IPS-11a (cell line): ENCODE results near the gene MAGIX.

Source experiments
- H3K4me3 ChIP-seq: one replicate; pipeline ENCODE4 v1.5.1; 2013; ENCODE audit warnings: low read depth, low read length, control low read depth

Gene MAGIX

DNA sequence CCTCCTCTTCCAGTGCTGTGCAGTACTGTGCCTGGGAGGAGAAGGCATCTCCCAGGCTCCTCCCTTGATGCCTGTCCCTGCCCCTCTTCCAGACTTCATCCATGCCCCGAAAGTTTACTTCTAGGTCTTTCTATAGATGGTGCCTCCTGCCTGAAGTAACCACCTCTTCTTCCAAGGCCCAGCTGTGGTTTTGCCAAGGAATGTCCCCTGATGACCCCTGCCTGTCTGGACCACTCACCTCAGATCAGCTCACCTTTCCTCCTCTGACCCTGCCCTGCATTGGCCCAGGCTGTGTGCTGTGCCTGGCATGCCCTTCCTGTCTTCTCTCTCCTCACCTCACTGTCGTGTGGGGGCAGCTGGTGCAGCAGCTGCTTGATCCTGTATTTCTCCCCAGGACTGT, 16.8 kb downstream of the MAGIX start:
- no peak overlapping the region for H3K4me3 ChIP-seq

DNA sequence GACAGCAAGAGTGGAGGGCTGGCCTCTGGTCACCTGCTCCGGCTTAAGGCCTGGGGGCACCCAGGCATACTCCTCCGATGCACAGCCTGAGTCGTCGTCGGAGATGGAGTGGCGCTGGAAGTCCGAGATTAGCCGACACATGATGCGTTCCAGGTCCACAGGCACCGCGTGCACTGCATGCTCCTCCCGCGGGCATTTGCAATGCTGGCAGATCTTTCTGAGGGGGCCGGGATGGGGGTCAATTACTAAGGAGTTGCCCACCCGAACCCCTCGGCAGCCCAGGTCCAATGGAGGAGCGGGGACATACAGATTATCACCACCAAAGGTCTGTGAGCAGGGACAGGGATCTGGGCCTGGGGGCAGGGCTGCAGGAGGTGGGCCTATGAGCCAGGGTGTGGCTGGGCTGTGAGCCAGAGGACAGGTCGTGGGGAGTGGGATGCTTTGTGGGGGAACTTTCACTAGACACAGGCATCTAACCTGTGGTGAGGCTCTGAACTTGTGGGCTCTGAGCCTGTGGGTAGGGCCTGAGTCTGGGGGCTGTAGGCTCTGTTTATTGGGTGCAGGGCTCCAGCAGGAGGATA, 21.2 kb downstream of the MAGIX start:
- H3K4me3 ChIP-seq, result no peak overlapping the region

DNA sequence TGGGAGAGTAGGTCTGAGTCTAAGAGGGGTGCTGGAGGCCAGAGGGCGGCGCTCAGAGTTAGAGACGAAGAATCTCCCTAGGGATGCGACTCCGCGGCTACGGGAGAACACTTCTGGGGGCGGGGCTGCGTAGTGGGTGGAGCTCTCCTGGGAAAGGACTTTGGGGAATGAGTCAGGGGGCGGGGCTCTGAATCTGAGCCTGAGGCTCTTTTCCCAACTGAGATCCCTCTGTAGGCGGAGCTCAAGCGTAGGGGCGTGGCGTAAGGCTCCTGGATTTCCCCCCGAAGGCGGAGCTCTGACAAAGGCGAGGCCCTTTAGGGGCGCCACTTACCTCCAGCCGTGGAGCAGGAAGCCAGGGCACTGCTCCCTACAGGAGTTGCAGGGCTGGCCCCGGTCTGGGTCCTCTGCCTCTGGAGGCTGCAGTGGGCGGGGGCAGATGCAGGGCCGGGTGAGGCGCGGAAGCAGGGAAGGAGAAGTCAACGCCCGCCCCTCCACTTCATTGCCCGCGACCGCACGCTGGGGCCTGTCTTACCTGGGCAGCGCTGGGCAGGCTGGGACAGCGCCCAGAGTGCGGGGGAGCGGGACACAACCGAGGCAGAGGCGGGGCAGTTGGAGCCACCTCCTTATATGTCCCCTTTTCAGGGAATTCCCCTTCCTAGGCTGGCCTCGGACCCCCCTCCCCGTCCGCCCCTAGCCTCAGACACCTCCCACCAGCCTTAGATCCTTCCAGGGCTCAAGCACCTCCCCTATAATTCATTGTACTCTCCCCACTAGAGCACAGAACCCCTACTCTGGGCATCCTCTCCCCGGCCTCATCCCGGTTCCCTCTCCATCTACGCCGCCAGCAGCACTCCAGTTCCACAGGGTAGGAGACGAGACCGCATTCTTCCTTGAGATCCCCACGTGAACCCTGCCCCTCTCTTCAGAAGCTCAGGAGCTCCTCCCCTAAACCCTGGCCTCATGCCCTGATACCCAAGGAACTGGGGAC, 22.0 kb downstream of the MAGIX start:
- H3K4me3 ChIP-seq, result peak overlapping the region; percentile 17

DNA sequence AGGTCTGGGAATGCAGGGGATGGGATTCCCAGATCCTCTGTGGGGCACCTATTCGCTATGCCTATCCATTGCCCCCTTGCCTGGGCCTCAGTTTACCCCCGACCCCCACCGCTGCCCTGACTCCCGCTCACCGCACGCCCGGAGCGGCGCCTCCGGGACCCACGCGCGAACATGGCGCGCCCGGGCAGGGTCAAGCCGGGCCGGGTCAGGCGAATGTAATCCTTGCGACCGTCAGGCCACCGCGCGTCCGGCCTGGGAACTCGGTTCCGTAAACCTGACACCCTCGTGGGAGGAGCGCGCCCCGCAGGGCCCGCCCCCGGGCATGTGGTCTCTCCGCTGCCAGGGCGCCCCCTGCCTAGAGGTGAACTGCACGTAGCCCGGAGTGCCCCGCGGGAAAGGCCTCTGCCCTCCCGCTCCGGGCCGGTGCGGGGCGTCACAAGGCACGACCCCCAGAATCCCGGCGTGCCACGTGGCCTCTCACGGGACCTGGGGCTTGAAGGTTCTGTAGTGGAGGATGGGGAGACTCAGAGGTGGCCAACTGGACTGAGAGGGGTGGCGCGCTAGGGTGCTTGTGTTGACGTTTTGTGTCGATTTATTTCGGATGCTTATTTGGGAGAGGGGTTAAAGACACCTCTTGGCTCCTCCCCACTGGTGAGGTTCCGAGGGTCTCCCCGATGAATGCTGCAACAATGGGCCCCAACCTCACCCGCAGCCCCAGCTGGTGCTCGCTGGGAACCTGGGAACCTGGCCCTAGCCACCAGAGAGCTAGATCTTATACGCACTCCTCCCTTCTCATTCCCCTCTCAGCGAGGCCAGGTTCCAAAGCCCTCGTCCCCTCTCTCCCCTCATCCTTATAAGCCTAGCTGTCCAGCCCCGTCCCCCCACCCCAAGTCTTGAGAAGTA, 23.8 kb downstream of the MAGIX start, which contains the start of gene PRICKLE3:
Gene PRICKLE3 (minus strand): TSS at position 249 of the 903 bp plus-strand sequence. CDS start 76 bp downstream, at position 173.
- peak within 1 kb of the TSS; percentile 45 for H3K4me3 ChIP-seq

DNA sequence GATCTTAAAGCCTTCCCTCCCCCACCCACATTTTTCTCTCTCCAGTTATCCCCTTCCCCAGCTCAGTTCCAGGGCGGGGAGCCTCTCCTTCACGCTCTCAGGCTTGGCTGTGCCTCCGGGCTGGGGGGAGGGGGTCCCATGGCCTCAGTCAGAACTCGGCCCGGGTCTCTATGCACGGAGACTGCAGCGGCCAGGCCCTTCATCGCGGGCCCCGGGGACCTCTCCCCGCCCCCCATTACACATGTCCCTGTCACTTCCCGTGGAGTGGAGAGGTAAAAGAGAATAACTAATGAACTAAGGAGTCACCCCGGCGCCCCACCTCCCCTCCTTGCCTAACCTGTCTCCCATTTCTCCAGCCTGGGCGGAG, 24.5 kb downstream of the MAGIX start:
- no peak overlapping the region for H3K4me3 ChIP-seq

DNA sequence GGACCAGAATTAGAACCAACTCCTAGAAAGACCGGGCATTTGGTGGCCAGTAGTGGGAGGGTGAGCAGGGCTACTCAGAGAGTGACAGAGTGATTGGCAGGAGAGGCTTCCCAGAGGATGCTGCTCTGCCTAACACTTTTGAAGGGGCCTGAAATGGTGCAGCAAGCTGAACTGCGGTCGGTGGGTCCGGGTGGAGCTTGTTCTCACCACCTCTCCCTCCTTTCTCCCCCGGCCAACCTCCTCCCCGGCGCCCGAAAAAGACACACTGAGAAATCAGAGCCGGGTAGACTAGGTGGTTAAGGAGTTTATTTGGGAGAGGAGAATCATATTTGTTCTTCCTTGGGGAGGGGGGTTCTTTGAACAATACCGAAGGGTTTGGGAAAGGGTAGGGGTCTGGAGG, 25.0 kb downstream of the MAGIX start:
- H3K4me3 ChIP-seq, result no peak overlapping the region

DNA sequence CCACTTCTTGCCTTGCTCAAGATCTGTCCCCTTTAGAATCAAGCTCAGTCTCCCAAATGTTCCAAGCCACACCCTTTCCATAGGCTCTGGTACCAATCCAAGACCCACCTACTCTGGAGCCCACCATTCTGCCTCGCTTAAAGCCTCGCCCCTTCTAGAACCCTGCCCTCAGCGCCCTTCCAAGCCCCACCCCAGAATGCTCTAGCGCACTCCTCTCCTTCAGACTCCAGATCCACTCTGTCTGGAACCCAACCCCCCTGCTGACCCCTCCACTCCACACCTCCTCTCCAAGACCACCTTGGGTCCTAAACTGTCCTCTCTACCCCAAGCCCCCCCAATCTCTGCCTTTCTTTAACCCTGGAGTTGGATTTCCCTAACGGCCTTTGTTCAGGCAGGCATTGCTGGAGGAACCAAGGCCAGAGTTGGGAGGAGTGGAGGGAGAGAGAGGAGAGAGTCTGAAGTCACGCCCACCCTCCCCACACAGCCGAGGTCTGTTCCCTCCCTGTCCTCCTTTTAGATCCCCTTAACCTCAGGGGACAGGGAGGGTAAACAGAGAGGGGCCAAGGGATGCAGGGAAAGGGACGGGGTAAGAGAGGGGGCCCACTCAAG, 26.0 kb downstream of the MAGIX start:
- H3K4me3 ChIP-seq, result no peak overlapping the region

DNA sequence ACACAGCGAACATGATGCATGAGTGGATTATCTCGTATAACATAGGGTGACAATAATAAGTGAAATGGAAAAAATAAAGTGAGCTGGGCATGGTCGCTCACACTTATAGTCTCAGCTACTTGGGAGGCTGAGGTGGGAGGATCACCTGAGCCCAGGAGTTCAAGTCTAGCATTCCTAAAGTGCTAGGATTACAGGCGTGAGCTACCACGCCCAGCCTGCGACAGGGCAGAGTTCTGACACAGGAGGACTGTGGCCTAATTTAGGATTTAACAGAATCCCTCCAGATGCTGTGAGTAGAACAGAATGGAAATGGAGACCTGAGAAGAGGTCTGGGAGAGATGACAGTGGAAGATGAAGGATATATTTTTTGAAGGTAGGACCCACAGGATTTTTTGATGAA, 27.0 kb downstream of the MAGIX start:
- H3K4me3 ChIP-seq, result no peak overlapping the region

DNA sequence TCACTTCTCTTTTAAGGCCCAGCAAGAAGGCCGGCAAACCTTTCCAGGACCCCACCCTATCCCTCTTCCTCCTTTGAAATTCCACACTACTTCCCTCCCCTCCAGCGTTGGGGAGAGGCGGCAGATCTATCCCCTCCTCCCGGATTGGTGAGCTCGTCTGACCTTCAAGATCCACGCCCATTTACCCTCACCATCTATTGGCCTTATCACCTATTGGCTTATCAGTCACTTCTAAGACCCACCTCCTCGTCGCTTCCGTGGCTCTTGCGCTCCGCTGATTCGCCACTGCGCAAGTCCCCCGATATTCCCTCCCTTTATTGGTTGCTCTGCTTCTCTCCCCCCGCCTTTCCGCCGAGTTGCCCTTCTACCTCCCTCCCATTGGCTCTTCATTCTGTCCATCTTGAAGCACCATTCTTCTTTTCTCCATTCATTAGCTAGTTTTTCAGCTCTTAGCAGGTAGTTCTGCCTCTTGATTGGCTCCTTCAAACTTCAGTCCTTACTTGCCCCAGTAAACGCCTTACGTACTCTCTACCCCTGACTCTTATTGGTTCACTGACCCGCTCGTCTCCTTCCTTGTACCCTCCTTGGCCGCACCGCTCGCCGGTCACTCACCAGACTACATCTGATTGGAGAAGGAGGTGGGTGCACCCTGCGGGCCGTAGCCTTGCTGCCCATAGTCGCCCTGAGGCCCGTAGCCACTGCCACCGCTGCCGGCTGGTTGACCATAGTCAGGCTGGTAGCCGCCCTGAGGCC, 28.4 kb downstream of the MAGIX start:
- peak overlapping the region; percentile 54 for H3K4me3 ChIP-seq

DNA sequence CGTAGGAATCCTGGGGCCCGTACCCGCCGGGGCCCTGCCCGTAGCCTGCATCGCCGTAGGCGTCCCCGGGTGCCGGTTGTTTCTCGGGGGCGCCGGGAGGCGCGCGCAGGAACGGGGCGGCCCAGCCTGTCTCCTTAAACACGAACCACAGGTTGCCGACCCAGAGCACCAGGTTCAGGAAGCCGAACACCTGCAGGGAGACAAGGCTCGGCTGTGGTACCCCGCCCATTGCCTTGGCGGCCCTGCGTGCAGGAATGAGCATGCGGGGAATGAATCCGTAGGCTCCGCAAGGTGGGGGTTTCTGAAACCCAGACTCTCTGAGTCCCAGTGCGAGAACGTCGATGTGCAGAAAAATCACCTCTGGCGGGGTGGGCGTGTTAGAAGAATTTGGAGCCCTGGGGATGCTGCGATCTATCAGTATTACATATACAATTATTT, 29.0 kb downstream of the MAGIX start:
- H3K4me3 ChIP-seq, result peak overlapping the region; percentile 54

DNA sequence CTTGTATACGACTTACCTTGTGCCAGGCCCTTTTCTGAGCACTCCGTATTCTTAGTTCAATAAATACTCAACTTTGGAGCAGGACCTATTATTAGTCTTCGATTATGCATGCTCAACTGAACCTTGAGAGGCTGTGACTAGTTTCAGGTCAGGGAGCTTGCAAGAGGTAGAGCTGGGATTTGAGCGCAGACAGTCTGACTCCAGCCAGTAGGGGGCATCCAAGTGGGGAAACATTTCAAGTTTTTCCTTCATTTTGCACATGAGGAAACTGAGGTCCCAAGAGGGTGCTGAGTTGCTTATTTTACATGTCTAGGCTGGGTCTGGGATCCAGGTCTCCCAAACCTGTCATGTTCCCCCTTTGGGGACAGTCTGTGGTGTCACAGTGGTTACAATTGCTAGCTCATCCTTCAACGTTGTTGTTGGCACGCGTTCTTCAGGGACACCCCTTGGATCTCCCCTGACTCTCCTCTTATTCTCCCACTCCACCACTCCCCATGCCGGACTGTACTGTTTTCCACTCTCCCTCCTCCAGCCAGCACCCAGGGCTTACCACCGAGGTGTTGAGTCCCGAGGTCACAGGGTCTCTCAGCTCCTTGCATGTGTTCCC, 30.3 kb downstream of the MAGIX start:
- no peak overlapping the region for H3K4me3 ChIP-seq

DNA sequence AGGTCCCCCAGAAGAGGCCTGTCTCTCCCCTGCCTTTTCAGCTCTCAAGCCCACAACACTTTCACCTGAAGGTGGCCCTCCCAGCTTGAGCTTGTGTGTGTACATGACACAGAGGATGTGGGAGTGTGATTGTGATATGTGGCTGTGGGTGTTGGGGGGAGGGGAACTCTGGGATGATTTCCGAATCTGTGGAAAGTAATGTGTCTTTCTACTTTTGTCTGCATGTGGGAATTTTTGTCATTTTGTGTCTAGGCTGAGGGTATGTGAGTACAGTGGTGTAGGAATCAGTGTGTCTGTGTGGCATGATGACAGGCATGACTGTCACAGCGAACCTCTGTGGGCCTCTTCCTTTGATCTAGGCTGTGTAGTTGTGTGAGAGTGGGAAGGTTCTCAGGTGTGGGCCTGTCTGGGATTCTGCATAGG, 31.0 kb downstream of the MAGIX start:
- H3K4me3 ChIP-seq, result no peak overlapping the region

DNA sequence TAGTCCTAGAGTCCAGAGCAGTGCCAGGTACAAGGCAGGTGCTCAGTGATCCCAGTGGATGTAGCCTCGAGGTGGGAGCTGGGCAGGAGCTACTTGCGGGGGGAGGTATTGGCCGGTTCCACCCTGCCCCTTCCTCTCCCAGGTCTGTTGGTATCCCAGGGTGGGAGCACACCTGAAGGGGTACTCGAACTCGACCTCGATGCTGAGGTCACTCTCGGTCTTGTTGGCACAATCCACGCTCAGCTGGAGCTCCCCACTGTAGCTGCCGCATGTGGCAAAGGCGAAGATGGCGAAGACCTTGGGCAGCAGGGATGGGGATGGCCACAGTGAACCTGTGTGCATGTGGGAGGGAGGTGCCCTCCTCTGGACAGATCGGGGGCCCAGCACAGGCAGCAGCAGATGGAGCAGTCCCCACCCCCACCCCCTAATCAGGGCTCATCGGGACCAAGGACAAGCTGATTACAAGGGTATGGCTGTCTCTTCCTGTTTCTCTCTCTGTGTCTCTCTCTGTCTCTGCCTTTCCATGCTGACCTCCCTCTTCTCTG, 35.1 kb downstream of the MAGIX start:
- H3K4me3 ChIP-seq, result no peak overlapping the region

DNA sequence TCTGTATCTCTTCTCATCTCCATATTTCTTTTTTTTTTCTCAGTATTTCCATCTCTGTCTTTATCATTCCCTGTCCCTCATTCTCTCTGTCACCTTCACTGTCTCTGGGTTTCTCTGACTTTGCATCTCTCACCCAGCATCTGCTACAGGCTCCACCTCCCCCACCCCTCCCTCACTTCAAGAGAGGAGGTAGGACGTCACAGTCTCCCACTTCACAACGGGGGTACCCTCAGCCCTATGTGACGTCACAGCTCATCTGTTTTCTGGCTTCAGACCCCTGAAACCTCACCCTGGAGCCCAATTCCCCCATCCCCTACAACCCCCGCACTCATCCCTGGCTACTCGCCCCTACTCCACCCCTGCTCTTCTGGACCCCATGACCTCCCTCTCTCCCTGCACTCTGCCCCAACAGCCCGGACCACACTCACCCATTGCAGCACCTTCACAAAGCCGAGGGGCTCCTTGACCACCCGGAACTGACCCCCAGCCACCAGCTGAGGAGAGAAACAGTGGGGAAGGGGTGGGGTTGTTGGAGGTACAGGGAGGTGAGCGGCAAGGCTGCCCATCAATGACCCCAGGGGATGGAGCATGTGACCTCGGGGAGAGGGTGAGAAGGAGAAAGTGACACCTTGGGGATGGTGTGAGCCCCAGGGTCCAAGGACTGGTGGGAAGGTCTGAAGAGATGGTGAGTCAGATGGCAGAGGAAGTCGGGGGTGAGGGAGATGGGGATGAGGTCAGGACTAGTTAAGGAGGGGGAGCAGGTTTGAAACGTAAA, 36.2 kb downstream of the MAGIX start:
- H3K4me3 ChIP-seq, result no peak overlapping the region

DNA sequence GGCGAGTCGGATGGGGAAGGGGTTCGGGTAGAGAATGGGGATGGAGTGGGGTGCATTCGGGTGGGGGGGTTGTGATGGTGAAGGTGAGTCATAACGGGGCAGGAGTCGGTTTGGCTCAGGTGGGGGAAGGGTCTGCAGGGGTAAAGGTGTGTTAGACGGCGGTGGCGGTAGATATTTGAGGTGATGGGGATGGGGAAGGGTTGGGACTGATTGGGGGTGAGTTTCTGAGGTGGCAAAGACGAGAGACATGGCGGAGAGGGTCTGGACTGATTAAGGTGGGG, 36.7 kb downstream of the MAGIX start:
- peak overlapping the region; percentile 34 for H3K4me3 ChIP-seq

DNA sequence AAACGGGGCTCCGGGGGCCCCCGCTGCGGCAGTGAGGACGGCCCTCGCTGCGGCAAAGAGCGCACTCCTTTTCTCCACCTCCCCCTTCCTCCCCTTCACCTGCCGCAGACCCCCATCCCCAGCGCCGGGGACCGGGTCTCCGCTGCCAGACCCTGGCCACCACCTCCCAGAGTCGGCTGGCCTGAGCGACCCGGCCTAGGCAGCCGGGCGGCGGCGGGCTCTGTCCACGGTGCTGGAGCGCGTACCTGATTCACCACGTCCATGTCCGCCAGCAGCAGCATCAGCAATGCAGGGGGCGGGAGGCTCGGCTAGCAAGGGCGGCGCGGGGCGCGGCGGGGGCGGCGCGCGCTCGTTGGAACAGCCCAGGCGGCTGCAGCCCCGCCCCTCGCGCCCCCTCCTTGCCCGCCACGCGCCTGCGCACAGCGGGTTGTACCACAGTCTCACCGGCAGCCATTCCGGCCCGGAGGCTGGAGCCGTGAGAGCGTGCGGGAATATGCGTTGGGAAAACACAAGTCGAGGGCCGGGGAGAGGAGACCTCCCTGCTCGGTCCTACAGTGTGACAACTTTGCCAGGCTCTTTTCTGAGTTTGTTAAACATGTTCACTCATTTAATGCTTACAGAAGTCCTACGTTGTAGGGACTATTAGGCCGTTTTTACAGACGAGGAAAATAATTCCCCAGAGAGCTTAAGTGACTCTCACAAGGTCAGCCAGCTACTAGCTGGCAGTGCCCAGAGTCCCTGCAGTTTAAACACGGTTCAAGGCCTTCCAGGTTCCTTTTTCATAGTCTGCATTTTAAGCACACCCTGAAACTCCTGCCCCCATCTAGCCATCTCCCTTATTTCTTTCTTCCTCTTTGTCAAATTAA, 37.6 kb downstream of the MAGIX start, which contains the start of gene SYP:
Gene SYP (minus strand): TSS at position 288 of the 866 bp plus-strand sequence. CDS start 7 bp downstream, at position 281.
- H3K4me3 ChIP-seq, result peak within 1 kb of the TSS; percentile 34

DNA sequence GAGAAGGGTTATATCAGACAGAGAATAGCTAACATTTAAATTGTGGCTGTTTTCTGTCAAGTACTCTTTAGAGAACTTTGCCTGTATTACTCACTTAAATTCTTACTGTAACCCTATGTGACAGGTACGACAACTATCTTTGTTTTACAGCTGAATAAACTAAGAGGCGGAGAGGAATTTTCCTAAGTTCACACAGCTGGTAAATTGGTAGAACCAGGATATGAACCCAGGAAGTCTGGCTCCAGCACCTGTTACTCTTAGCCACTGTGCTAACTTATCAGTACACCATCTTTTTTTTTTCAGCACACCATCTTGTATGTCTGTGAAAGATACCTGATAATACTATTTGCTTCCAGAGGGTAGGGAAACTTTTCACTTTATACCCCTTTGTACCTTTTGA, 39.5 kb downstream of the MAGIX start:
- no peak overlapping the region for H3K4me3 ChIP-seq

DNA sequence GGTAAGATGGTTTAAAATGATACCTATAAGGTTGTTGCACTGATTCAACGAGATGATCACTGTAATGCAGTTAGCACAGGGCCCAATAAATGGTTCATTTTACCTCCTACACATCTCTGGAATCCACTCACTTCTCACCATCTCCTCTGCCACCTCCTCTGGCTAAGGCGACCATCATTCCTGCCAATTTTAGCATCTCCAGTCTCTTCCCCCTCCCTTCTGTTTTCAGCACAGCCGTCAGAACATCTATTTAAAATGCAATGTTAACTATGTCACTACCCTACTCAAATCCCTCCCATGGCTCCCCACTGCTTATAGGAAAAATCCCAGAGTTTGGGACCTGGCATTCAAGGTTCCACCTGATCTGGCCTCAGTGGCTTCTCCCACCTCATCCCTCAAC, 41.0 kb downstream of the MAGIX start:
- H3K4me3 ChIP-seq, result no peak overlapping the region
